Uterus (tissue), 4 donors: ENCODE data around the gene KRT75. TPM values are rescaled to one million over a fixed set of nuclear protein-coding genes. Genes with fewer than 3 reads are reported as not detected.
"Not testable (repeated sequence)": the region's sequence is repeated elsewhere in the genome, so short reads cannot be mapped to it uniquely, and the experiment has no call there.

Experiments used
- DNase-seq, 2 donors: peaks; one replicate each; pipeline ENCODE4 v3.0.0-alpha.2; 2019 to 2020
- H3K27ac ChIP-seq, 2 donors: fragments of 200-600 bp; sonication (generic); 1 replicate in 1 of 2; 2 replicates in 1 of 2; pipeline ENCODE4 v1.5.1; 2016 to 2018
- H3K27me3 ChIP-seq, 2 donors: fragments of 200-600 bp; sonication (generic); one replicate each; pipeline ENCODE4 v1.5.1; 2018 to 2019; ENCODE audit warnings: control low read depth in 1 of 2
- H3K36me3 ChIP-seq, 2 donors: fragments of 200-600 bp; sonication (generic); one replicate each; pipeline ENCODE4 v1.5.1; 2019; ENCODE audit warnings: control low read depth in 1 of 2
- H3K4me1 ChIP-seq, 2 donors: fragments of 200-600 bp; sonication (generic); one replicate each; pipeline ENCODE4 v1.5.1; 2018 to 2019; ENCODE audit warnings: control low read depth in 1 of 2
- H3K4me3 ChIP-seq, 2 donors: fragments of 200-600 bp; sonication (generic); 1 replicate in 1 of 2; 2 replicates in 1 of 2; pipeline ENCODE4 v1.5.1; 2018 to 2019; ENCODE audit warnings: mild to moderate bottlenecking in 1 of 2
- H3K9me3 ChIP-seq, 2 donors: fragments of 200-600 bp; sonication (generic); one replicate each; pipeline ENCODE4 v1.5.1; 2019; ENCODE audit warnings: control low read depth in 1 of 2
- POLR2A ChIP-seq, 2 donors: fragments of 450-650 bp; IDR thresholded peaks; one replicate each; pipeline ENCODE4 v1.6.1; 2016; ENCODE audit warnings: antibody characterized with exemption in 2 of 2, mild to moderate bottlenecking in 1 of 2, moderate library complexity in 1 of 2
- intact Hi-C: fragments of 100-400 bp; cut with DNase I; formaldehyde crosslinking; loops from one replicate; pipeline ENCODE4 v1.15.1; 2023; ENCODE audit warnings: low total_unique reads
- total RNA-seq, 4 donors: library from RNA; depleted of rRNA in 3 of 4; stranded (reverse); fragments of >200 nt in 3 of 4; gene quantifications; one replicate each; pipeline versions ENCODE4 v1.1.0 to v1.2.4, GENCODE V29; 2014 to 2023
- TF ChIP-seq, protein P1 (sequence below), 4 experiments: fragments of 200-600 bp in 2 of 4; fragments of 450-650 bp in 2 of 4; sonication (generic) in 2 of 4; IDR thresholded peaks; one replicate each; pipeline ENCODE4 v1.5.1; 2016 to 2019; ENCODE audit warnings: antibody characterized with exemption in 4 of 4, mild to moderate bottlenecking in 2 of 4, moderate library complexity in 1 of 4
- donor health status: DM: yes; HTN: yes; CAD: no.

The KRT75 gene
- total RNA-seq, 4 donors from 2014 or later = not detected

DNA sequence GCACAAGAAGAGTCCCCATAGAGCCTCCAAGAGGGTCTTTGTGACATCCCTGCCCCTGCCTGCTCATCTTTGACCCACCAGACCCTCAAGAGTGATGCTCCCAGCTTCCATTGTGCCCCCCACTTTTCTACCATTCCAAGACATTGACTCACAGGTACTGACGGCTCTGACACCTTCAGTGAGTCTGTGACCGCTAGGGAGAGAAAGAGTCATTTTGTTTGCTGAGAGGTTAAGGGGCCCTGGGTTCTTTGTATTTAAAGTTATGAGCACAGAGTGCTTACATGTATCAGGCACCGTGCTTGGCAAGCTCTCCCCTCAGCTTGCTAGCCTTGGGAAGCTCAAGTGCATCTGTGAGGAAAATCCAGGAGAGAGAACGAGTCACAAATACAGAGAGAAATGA lies 21.0 kb downstream of the KRT75 start:
- H3K4me1 ChIP-seq = peaks cover 0 to 10% of the 10 kb centered on the region in 2 donors
- H3K36me3 ChIP-seq = no peaks in the 10 kb centered on the region
- H3K4me3 ChIP-seq = no peak overlapping the region
- no peak for TF ChIP-seq POLR2A (IDR thresholded peaks at IDR 0.05)
- TF ChIP-seq, protein P1, sequence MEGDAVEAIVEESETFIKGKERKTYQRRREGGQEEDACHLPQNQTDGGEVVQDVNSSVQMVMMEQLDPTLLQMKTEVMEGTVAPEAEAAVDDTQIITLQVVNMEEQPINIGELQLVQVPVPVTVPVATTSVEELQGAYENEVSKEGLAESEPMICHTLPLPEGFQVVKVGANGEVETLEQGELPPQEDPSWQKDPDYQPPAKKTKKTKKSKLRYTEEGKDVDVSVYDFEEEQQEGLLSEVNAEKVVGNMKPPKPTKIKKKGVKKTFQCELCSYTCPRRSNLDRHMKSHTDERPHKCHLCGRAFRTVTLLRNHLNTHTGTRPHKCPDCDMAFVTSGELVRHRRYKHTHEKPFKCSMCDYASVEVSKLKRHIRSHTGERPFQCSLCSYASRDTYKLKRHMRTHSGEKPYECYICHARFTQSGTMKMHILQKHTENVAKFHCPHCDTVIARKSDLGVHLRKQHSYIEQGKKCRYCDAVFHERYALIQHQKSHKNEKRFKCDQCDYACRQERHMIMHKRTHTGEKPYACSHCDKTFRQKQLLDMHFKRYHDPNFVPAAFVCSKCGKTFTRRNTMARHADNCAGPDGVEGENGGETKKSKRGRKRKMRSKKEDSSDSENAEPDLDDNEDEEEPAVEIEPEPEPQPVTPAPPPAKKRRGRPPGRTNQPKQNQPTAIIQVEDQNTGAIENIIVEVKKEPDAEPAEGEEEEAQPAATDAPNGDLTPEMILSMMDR (IDR thresholded peaks at IDR 0.05) = no peak
- intact Hi-C loops = no loop called here
- no peak overlapping the region for H3K27ac ChIP-seq
- H3K9me3 ChIP-seq = no peaks in the 10 kb centered on the region
- no peak for DNase-seq
- no peaks in the 10 kb centered on the region for H3K27me3 ChIP-seq

DNA sequence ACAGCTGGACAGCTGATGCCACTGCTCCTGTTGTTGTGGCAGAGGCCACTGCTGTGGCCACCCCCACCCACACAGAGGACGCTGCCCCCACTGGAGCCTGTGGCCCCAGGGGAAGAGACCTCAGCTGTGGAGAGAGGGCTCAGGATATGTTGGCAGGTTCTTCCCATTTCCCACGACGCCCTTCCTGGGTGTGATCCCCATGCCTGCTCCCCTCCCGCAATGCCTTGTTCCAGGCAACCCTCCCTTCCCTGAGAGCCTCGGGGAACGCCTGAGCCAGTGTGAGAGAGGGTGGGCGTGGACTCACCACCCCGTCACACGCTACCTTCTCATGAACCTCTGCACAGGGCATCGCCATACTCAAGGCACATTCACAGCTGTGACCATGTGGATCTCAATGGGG lies 22.4 kb downstream of the KRT75 start:
- DNase-seq = no peak

DNA sequence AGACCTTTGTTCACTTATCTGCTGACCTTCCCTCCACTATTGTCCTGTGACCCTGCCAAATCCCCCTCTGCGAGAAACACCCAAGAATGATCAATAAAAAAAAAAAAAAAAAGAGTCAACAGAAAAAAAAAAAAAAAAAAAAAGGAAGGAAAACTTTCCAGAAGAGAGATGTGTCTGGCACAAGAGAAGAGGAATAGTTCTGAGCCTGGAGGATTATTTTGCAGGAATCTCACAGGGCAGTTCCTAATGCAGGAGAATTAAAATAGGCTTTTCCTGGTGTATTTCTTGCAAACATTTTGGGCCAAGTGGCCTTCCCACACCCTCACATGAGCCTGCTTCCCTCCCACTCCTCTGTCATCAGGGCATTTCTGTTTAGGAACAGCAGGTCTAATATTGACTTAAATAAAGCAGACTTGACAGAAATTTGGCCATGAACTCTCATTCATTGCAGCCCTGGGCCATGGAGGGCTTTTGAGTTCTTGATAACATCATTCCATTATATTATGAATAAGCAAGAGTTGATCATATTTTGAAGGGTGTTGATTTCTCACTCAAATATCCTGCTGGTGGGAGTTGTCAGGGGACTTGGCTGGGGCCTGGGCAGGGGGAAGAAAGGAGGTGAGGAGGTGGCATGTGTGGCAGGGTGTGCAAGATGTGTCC lies 23.5 kb downstream of the KRT75 start:
- H3K27ac ChIP-seq, DNase-seq, intact Hi-C loops, H3K36me3 ChIP-seq, H3K4me3 ChIP-seq, H3K9me3 ChIP-seq, H3K4me1 ChIP-seq, H3K27me3 ChIP-seq: not testable (repeated sequence)

More for the DNA sequence above, 22.4 kb downstream of the KRT75 start:
- H3K9me3 ChIP-seq = no peaks in the 10 kb centered on the region
- no peaks in the 10 kb centered on the region for H3K36me3 ChIP-seq
- H3K27ac ChIP-seq = no peak overlapping the region
- H3K4me3 ChIP-seq = no peak overlapping the region
- intact Hi-C loops = no loop called here
- TF ChIP-seq POLR2A (IDR thresholded peaks at IDR 0.05) = no peak
- TF ChIP-seq, protein P1 (IDR thresholded peaks at IDR 0.05) = no peak
- H3K4me1 ChIP-seq = peaks cover 0 to 8% of the 10 kb centered on the region in 2 donors
- no peaks in the 10 kb centered on the region for H3K27me3 ChIP-seq

DNA sequence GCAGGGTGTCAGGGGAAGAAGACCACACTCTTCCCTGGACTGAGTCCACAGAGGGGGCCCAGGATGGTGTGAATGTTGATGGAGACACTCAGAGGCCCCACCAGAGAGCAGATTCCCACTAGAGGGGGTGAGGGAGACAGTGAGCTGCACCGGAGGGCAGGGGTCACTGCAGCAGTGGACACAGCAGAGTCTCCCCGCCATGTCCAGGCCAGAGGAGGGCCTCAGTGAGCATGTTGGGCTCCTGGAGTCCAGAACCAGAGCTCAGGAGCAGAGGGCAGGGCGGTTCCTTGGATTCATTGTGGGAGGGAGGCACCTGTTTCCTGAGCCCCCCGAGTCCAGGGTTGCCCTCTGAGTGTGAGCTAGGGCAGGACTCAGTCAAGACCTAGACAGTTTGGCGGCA lies 26.3 kb downstream of the KRT75 start:
- H3K4me3 ChIP-seq = no peak overlapping the region
- H3K4me1 ChIP-seq = no peaks in the 10 kb centered on the region
- intact Hi-C loops = no loop called here
- H3K36me3 ChIP-seq = no peaks in the 10 kb centered on the region
- TF ChIP-seq, protein P1 (IDR thresholded peaks at IDR 0.05) = no peak
- no peak for TF ChIP-seq POLR2A (IDR thresholded peaks at IDR 0.05)
- no peaks in the 10 kb centered on the region for H3K9me3 ChIP-seq
- DNase-seq = no peak
- no peaks in the 10 kb centered on the region for H3K27me3 ChIP-seq
- H3K27ac ChIP-seq = no peak overlapping the region

DNA sequence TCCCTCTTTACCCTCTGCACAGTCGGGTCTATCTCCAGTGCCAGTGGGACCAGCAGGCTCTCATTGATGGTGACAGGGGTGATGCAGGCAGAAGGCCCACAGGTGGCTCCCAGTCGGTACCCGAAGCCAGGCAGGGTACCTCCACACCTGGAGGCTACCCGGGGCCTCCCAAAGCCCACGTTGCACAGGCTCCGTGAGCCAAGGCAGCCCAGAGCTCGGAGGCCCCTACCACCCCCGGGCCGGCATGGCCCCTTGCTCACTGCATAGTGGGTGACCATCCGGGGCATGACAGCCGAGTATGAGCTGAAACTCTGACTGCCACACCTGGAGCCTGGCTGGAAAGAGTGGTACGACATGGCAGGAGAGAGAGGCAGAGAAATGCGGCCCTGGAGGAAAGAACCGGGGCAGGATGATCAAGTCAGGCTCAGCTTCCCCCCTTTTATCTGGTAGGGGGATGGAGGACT lies 28.2 kb downstream of the KRT75 start, which contains the start of gene KRT82:
TSS of gene KRT82 (minus strand) at position 414 of the 464 bp plus-strand sequence. CDS start at position 356, 58 bp downstream.
- TF ChIP-seq, protein P1 (IDR thresholded peaks at IDR 0.05) = no peak
- no peak for TF ChIP-seq POLR2A (IDR thresholded peaks at IDR 0.05)
- Histone ChIP-seq H3K9me3 (no peaks in the 10 kb centered on the region), H3K4me3 (no peak within 1 kb of the TSS), H3K36me3 (no peaks in the 10 kb centered on the region), H3K27me3 (no peaks in the 10 kb centered on the region), H3K4me1 (no peaks in the 10 kb centered on the region), H3K27ac (no peak within 1 kb of the TSS)
- intact Hi-C loops = no loop called here
- DNase-seq = no peak
